Transverse colon (tissue), 4 donors: Measurements from ENCODE around the gene TYMS. TPM values are rescaled to one million over a fixed set of nuclear protein-coding genes. Genes with fewer than 3 reads are reported as not detected.

Source experiments
- DNase-seq: peaks from one replicate; pipeline ENCODE4 v3.0.0-alpha.2; 2019
- H3K27ac ChIP-seq, 4 donors: fragments of 200-600 bp; sonication (generic); 2 replicates each; pipeline ENCODE4 v1.5.1; 2016 to 2018; ENCODE audit warnings: inconsistent platforms in 4 of 4
- H3K27me3 ChIP-seq: fragments of 200-600 bp; sonication (generic); 2 replicates; pipeline ENCODE4 v1.5.1; 2017; ENCODE audit warnings: inconsistent platforms
- H3K36me3 ChIP-seq, 4 donors: fragments of 200-600 bp; sonication (generic); 2 replicates each; pipeline ENCODE4 v1.5.1; 2017 to 2019; ENCODE audit warnings: inconsistent platforms in 4 of 4
- H3K4me1 ChIP-seq, 4 donors: fragments of 200-600 bp; sonication (generic); 2 replicates each; pipeline ENCODE4 v1.5.1; 2017 to 2020; ENCODE audit warnings: inconsistent platforms in 4 of 4
- H3K4me3 ChIP-seq, 4 donors: fragments of 200-600 bp; sonication (generic); 1 replicate in 1 of 4; 2 replicates in 3 of 4; pipeline versions ENCODE4 v1.5.1 to v1.6.1; 2017 to 2019; ENCODE audit warnings: inconsistent platforms in 4 of 4
- H3K9me3 ChIP-seq, 2 donors: fragments of 200-600 bp; sonication (generic); 2 replicates each; pipeline ENCODE4 v1.5.1; 2017 to 2019; ENCODE audit warnings: inconsistent platforms in 2 of 2
- CTCF ChIP-seq, 5 experiments: fragments of 200-600 bp in 3 of 5; fragments of 450-650 bp in 2 of 5; sonication (generic) in 3 of 5; IDR thresholded peaks; 1 replicate in 2 of 5; 2 replicates in 3 of 5; pipeline ENCODE4 v1.5.1; 2016 to 2017; ENCODE audit warnings: antibody characterized with exemption in 5 of 5, inconsistent platforms in 3 of 5, mild to moderate bottlenecking in 2 of 5, moderate library complexity in 1 of 5
- EP300 ChIP-seq: sonication (generic); formaldehyde crosslinking; IDR thresholded peaks from one replicate; pipeline ENCODE4 v1.6.1; 2017; ENCODE audit warnings: antibody characterized with exemption, low read depth
- POLR2A ChIP-seq: fragments of 450-650 bp; IDR thresholded peaks from one replicate; pipeline ENCODE4 v1.6.1; 2016; ENCODE audit warnings: antibody characterized with exemption, mild to moderate bottlenecking, moderate library complexity
- POLR2AphosphoS5 ChIP-seq, 3 donors: sonication (generic); formaldehyde crosslinking; IDR thresholded peaks; one replicate each; pipeline ENCODE4 v1.6.1; 2016; ENCODE audit warnings: antibody characterized with exemption in 3 of 3
- WGBS, 2 donors: methylation state at CpG; one replicate each; pipeline ENCODE4 v1.1.5; 2018; ENCODE audit warnings: low coverage in 1 of 2; 5-methylcytosine and 5-hydroxymethylcytosine counted together
- in situ Hi-C, 4 donors: fragments of 200-750 bp; cut with MboI; loops; one replicate each; pipeline versions ENCODE4 v1.15.0 to v1.15.1; 2017; ENCODE audit warnings: low sequenced_read_pairs in 3 of 4, low pct_ligation_motif_present in 1 of 4, low pct_unique_long_range_greater_than_20kb in 1 of 4
- intact Hi-C: fragments of 100-400 bp; cut with DNase I; formaldehyde crosslinking; loops from one replicate; pipeline ENCODE4 v1.15.1; 2023; ENCODE audit warnings: low total_unique reads
- total RNA-seq, 4 donors: library from RNA; depleted of rRNA; stranded (reverse); fragments of >200 nt; gene quantifications; one replicate each; pipeline ENCODE4 v1.1.0, GENCODE V29; 2016

Gene TYMS
- total RNA-seq, 4 donors from 2014 or later, result 3.2 to 5.9 (median 4.7) TPM

- Histone ChIP-seq H3K4me3 (no peak overlapping the region), H3K9me3 (no peaks in the 10 kb centered on the region), H3K4me1 (no peaks in the 10 kb centered on the region), H3K36me3 (no peaks in the 10 kb centered on the region), H3K27ac (no peak overlapping the region), H3K27me3 (no peaks in the 10 kb centered on the region)
- intact Hi-C loops (no loop called here), in situ Hi-C loops (loop anchor here in 3 of 4 donors (5.0 to 10.0 kb wide), 3 partner anchors 319 to 339 kb away; no protein-coding TSS in a partner anchor)
- 67 to 69% methylated on average over 1 of the region's 1 CpG for WGBS, 2 donors
- TF ChIP-seq CTCF (IDR thresholded peaks at IDR 0.05) (no peak), POLR2A (no peak), EP300 (no peak), POLR2AphosphoS5 (IDR thresholded peaks at IDR 0.05) (no peak)
- no peak for DNase-seq
Measured at GRCh38 chr18:614193-614592, 43.3 kb upstream of the TYMS start.

- TF ChIP-seq CTCF (IDR thresholded peaks at IDR 0.05), result no peak
- no peak for TF ChIP-seq EP300
- TF ChIP-seq POLR2A, result no peak
- no peak for DNase-seq
- WGBS, 2 donors, result 67 to 72% methylated on average over 4 to 5 of the region's 5 CpGs
- H3K27ac ChIP-seq, result no peak overlapping the region
- no peaks in the 10 kb centered on the region for H3K27me3 ChIP-seq
- H3K36me3 ChIP-seq, result no peaks in the 10 kb centered on the region
- in situ Hi-C loops, result loop anchor here in 2 of 4 donors (10.0 kb wide), 2 partner anchors 320 to 340 kb away; no protein-coding TSS in a partner anchor
- no peak overlapping the region for H3K4me3 ChIP-seq
- no peaks in the 10 kb centered on the region for H3K4me1 ChIP-seq
- H3K9me3 ChIP-seq, result no peaks in the 10 kb centered on the region
- intact Hi-C loops, result no loop called here
Measured at GRCh38 chr18:615092-615521, 42.3 kb upstream of the TYMS start.

- in situ Hi-C loops, result loop anchor here in 2 of 4 donors (10.0 kb wide), 2 partner anchors 321 to 341 kb away; no protein-coding TSS in a partner anchor
- intact Hi-C loops, result loop anchor here (2.0 kb wide), 1 partner anchor 329 kb away; no protein-coding TSS in a partner anchor
- no peak overlapping the region for H3K4me3 ChIP-seq
Measured at GRCh38 chr18:615773-616172, 41.7 kb upstream of the TYMS start.

More at GRCh38 chr18:615773-616172, 41.7 kb upstream of the TYMS start:
- WGBS, 2 donors, result 40 to 72% methylated on average over 2 to 4 of the region's 4 CpGs
- Histone ChIP-seq H3K4me1 (no peaks in the 10 kb centered on the region), H3K27me3 (no peaks in the 10 kb centered on the region), H3K27ac (no peak overlapping the region), H3K9me3 (no peaks in the 10 kb centered on the region), H3K36me3 (no peaks in the 10 kb centered on the region)
- no peak for DNase-seq
- no peak for TF ChIP-seq POLR2A
- TF ChIP-seq EP300, result no peak
- TF ChIP-seq POLR2AphosphoS5 (IDR thresholded peaks at IDR 0.05), result no peak
- no peak for TF ChIP-seq CTCF (IDR thresholded peaks at IDR 0.05)
